Measurements from ENCODE around the gene SORBS1. TPM values are rescaled to one million over a fixed set of nuclear protein-coding genes. Genes with fewer than 3 reads are reported as not detected.

The SORBS1 gene
- total RNA-seq, 1 experiment from 2014 or later: 39.9 TPM

GRCh38 chr10:95401704-95402469 is 159.3 kb downstream of the SORBS1 start:
- ChIA-PET CTCF (interaction anchor here (0.7 kb wide), 1 partner anchor 12 kb away, joined by 3 read pairs; no protein-coding TSS in a partner anchor), POLR2A (interaction anchor here (0.7 kb wide), 1 partner anchor 55 kb away, joined by 3 read pairs; no protein-coding TSS in a partner anchor)
- TF ChIP-seq ZNF671 (CRISPR knock-in tag; IDR thresholded peaks at IDR 0.05): no peak
- no peak for TF ChIP-seq TEAD1 (CRISPR knock-in tag; IDR thresholded peaks at IDR 0.05)
- Mint-ChIP-seq H3K4me1 (no peaks in the 10 kb centered on the region), H3K27ac (peak overlapping the region; percentile 42; the same call in 1 of the 2 replicates), H3K9me3 (no peaks in the 10 kb centered on the region), H3K4me3 (no peak overlapping the region), H3K27me3 (ENCODE audit: low read depth) (no peaks in the 10 kb centered on the region), H3K36me3 (peaks cover 26% of the 10 kb centered on the region)
- DNase-seq (ENCODE audit: low spot score): no peak
- ATAC-seq: no peak

GRCh38 chr10:95400787-95401186 is 160.4 kb downstream of the SORBS1 start:
- no peaks in the 10 kb centered on the region for H3K4me1 Mint-ChIP-seq
- POLR2A ChIA-PET: no interaction called here
- H3K4me3 Mint-ChIP-seq: no peak overlapping the region
- H3K9me3 Mint-ChIP-seq: no peaks in the 10 kb centered on the region
- no peak overlapping the region for H3K27ac Mint-ChIP-seq
- TF ChIP-seq CREB1 (CRISPR knock-in tag; IDR thresholded peaks at IDR 0.05): no peak
- TF ChIP-seq FOXP1 (CRISPR knock-in tag; IDR thresholded peaks at IDR 0.05; ENCODE audit: borderline replicate concordance): no peak
- TF ChIP-seq ZNF317 (CRISPR knock-in tag; IDR thresholded peaks at IDR 0.05; ENCODE audit: borderline replicate concordance, low read depth): no peak
- TF ChIP-seq MXD4 (CRISPR knock-in tag; IDR thresholded peaks at IDR 0.05; ENCODE audit: borderline replicate concordance): no peak
- ATAC-seq (peak; percentile 36; the same call in 1 of the 2 replicates), DNase-seq (ENCODE audit: low spot score) (no peak)
- H3K27me3 Mint-ChIP-seq (ENCODE audit: low read depth): no peaks in the 10 kb centered on the region
- CTCF ChIA-PET: no interaction called here
- peaks cover 31% of the 10 kb centered on the region for H3K36me3 Mint-ChIP-seq

GRCh38 chr10:95399183-95399582 is 162.0 kb downstream of the SORBS1 start:
- Mint-ChIP-seq H3K27me3 (ENCODE audit: low read depth) (no peaks in the 10 kb centered on the region), H3K27ac (no peak overlapping the region), H3K4me3 (no peak overlapping the region), H3K36me3 (peaks cover 29% of the 10 kb centered on the region), H3K9me3 (no peaks in the 10 kb centered on the region), H3K4me1 (0 out of 2 replicates have a peak, but pooled peaks cover 2% of the 10 kb centered on the region)
- no peak for ATAC-seq
- POLR2A ChIA-PET: no interaction called here
- TF ChIP-seq NR1H2 (CRISPR knock-in tag; IDR thresholded peaks at IDR 0.05): no peak
- no peak for TF ChIP-seq SMAD3 (CRISPR knock-in tag; IDR thresholded peaks at IDR 0.05; ENCODE audit: borderline replicate concordance)
- no peak for TF ChIP-seq SP1 (CRISPR knock-in tag; conservative IDR thresholded peaks at IDR 0.05)
- no peak for TF ChIP-seq ATF1 (CRISPR knock-in tag; IDR thresholded peaks at IDR 0.05)
- TF ChIP-seq ZNF138 (CRISPR knock-in tag; conservative IDR thresholded peaks at IDR 0.05): no peak
- no peak for TF ChIP-seq ATF3 (CRISPR knock-in tag; conservative IDR thresholded peaks at IDR 0.05)
- no peak for DNase-seq (ENCODE audit: low spot score)
- CTCF ChIA-PET: interaction anchor here (1.5 kb wide), 1 partner anchor 202 kb away, joined by 3 read pairs; no protein-coding TSS in a partner anchor

GRCh38 chr10:95397747-95398146 is 163.4 kb downstream of the SORBS1 start:
- peaks cover 29% of the 10 kb centered on the region for H3K36me3 Mint-ChIP-seq
- ATAC-seq (no peak), DNase-seq (ENCODE audit: low spot score) (no peak)
- no peaks in the 10 kb centered on the region for H3K9me3 Mint-ChIP-seq
- 0 out of 2 replicates have a peak, but pooled peaks cover 3% of the 10 kb centered on the region for H3K4me1 Mint-ChIP-seq
- H3K27ac Mint-ChIP-seq: no peak overlapping the region
- CTCF ChIA-PET: interaction anchor here (0.6 to 0.8 kb wide), 2 partner anchors 23 to 35 kb away, joined by 3 read pairs; no protein-coding TSS in a partner anchor
- H3K27me3 Mint-ChIP-seq (ENCODE audit: low read depth): no peaks in the 10 kb centered on the region
- POLR2A ChIA-PET: no interaction called here
- H3K4me3 Mint-ChIP-seq: no peak overlapping the region
- TF ChIP-seq FOXP1 (CRISPR knock-in tag; IDR thresholded peaks at IDR 0.05; ENCODE audit: borderline replicate concordance): no peak
- TF ChIP-seq IRF1 (CRISPR knock-in tag; IDR thresholded peaks at IDR 0.05): no peak
- no peak for TF ChIP-seq ZNF138 (CRISPR knock-in tag; conservative IDR thresholded peaks at IDR 0.05)
- no peak for TF ChIP-seq JAZF1 (CRISPR knock-in tag; IDR thresholded peaks at IDR 0.05)
- TF ChIP-seq CREM (CRISPR knock-in tag; IDR thresholded peaks at IDR 0.05): no peak
- no peak for TF ChIP-seq ZMAT4 (CRISPR knock-in tag; IDR thresholded peaks at IDR 0.05)
- no peak for TF ChIP-seq FOXP4 (CRISPR knock-in tag; IDR thresholded peaks at IDR 0.05)
- TF ChIP-seq ZNF317 (CRISPR knock-in tag; IDR thresholded peaks at IDR 0.05; ENCODE audit: borderline replicate concordance, low read depth): no peak
- no peak for TF ChIP-seq NFATC4 (CRISPR knock-in tag; IDR thresholded peaks at IDR 0.05)
- TF ChIP-seq PREB (CRISPR knock-in tag; IDR thresholded peaks at IDR 0.05; ENCODE audit: borderline replicate concordance): no peak
- no peak for TF ChIP-seq EMX1 (CRISPR knock-in tag; IDR thresholded peaks at IDR 0.05)
- no peak for TF ChIP-seq USF2 (CRISPR knock-in tag; IDR thresholded peaks at IDR 0.05)

All from WTC11 (cell line).